B cell (primary cell): ENCODE results near the gene PLP1. TPM values are rescaled to one million over a fixed set of nuclear protein-coding genes. Genes with fewer than 3 reads are reported as not detected.

Experiments used
- ATAC-seq: fragments of 200-7000 bp; cut with Tn5 transposase; one replicate; pipeline ENCODE4 v1.10.0; 2021; ENCODE audit warnings: low read depth, mild to moderate bottlenecking, moderate number of reproducible peaks, moderate library complexity
- CTCF ChIA-PET: fragments of 350-600 bp; sonication (Branson Sonifier 250); formaldehyde crosslinking; loops from one replicate; lab custom pipeline; 2021; ENCODE audit warnings: antibody characterized with exemption, inconsistent platforms; lab: Charles Lee
- POLR2A ChIA-PET: fragments of 350-600 bp; sonication (Branson Sonifier 250); formaldehyde crosslinking; loops from one replicate; lab custom pipeline; 2021; ENCODE audit warnings: antibody characterized with exemption; lab: Charles Lee
- DNase-seq: peaks from one replicate; pipeline ENCODE4 v3.0.0; 2013
- H2AFZ ChIP-seq: 2 replicates; pipeline ENCODE4 v1.6.1; 2012; ENCODE audit warnings: mild to moderate bottlenecking, low read depth, low read length; ENCODE audit not compliant: insufficient read depth, poor library complexity, severe bottlenecking
- H3K27ac ChIP-seq, 2 donors: 1 replicate in 1 of 2; 2 replicates in 1 of 2; pipeline ENCODE4 v1.5.1; 2012 to 2013; ENCODE audit warnings: low read length in 2 of 2, mild to moderate bottlenecking in 2 of 2, moderate library complexity in 1 of 2
- H3K27me3 ChIP-seq, 4 experiments: fragments of 200-600 bp in 1 of 4; sonication (generic) in 1 of 4; replicated peaks in 1 of 4; 1 replicate in 2 of 4; 2 replicates in 2 of 4; pipeline versions ENCODE4 v1.6.1 to v1.7.0; 2013 to 2016; ENCODE audit warnings: low read length in 3 of 4, mild to moderate bottlenecking in 2 of 4, mixed read lengths in 1 of 4, moderate library complexity in 1 of 4; ENCODE audit not compliant: insufficient read depth in 4 of 4, control insufficient read depth in 3 of 4; ENCODE audit errors: control extremely low read depth in 1 of 4
- H3K36me3 ChIP-seq, 2 experiments: replicated peaks in 1 of 2; 1 replicate in 1 of 2; 2 replicates in 1 of 2; pipeline versions ENCODE4 v1.6.1 to v1.7.1; 2013; ENCODE audit warnings: low read length in 1 of 2; ENCODE audit not compliant: insufficient read depth in 2 of 2, control insufficient read depth in 1 of 2; ENCODE audit errors: control extremely low read depth in 1 of 2, extremely low read depth in 1 of 2
- H3K4me1 ChIP-seq, 2 donors: fragments of 200-600 bp in 1 of 2; sonication (generic) in 1 of 2; 1 replicate in 1 of 2; 2 replicates in 1 of 2; pipeline versions ENCODE4 v1.5.1 to v1.6.1; 2013 to 2017; ENCODE audit warnings: low read length in 2 of 2; ENCODE audit not compliant: control insufficient read depth in 2 of 2, insufficient read depth in 2 of 2
- H3K4me2 ChIP-seq: replicated peaks from 2 replicates; pipeline ENCODE3; 2012; ENCODE audit warnings: mild to moderate bottlenecking, low read depth, low read length; ENCODE audit not compliant: poor library complexity, severe bottlenecking
- H3K4me3 ChIP-seq, 5 experiments: fragments of 200-600 bp in 1 of 5; sonication (generic) in 1 of 5; 1 replicate in 3 of 5; 2 replicates in 2 of 5; pipeline versions ENCODE4 v1.5.1 to v1.7.0; 2011 to 2016; ENCODE audit warnings: low read length in 4 of 5, mild to moderate bottlenecking in 4 of 5, low read depth in 2 of 5, control low read depth in 1 of 5, moderate library complexity in 1 of 5; ENCODE audit not compliant: insufficient read depth in 1 of 5; ENCODE audit errors: control extremely low read depth in 1 of 5, extremely low read depth in 1 of 5
- H3K79me2 ChIP-seq: fragments of 200-600 bp; sonication (generic); one replicate; pipeline ENCODE4 v1.6.0; 2016; ENCODE audit warnings: low read length; ENCODE audit not compliant: control insufficient read depth, insufficient read depth
- H3K9ac ChIP-seq: fragments of 200-600 bp; sonication (generic); 2 replicates; pipeline ENCODE4 v1.6.1; 2017; ENCODE audit warnings: mild to moderate bottlenecking, low read length, moderate library complexity
- H3K9me3 ChIP-seq, 3 donors: one replicate each; pipeline versions ENCODE4 v1.6.1 to v1.7.1; 2013; ENCODE audit warnings: low read length in 2 of 3; ENCODE audit not compliant: control insufficient read depth in 2 of 3, insufficient read depth in 1 of 3; ENCODE audit errors: control extremely low read depth in 1 of 3
- H4K20me1 ChIP-seq: 2 replicates; pipeline ENCODE4 v1.6.0; 2012; ENCODE audit warnings: mild to moderate bottlenecking, low read length; ENCODE audit not compliant: insufficient read depth, control insufficient read depth, poor library complexity, severe bottlenecking
- H3K27ac Mint-ChIP-seq: one replicate; pipeline ENCODE4 v1.8.0; 2021; ENCODE audit warnings: mixed read lengths
- H3K27me3 Mint-ChIP-seq: one replicate; pipeline ENCODE4 v1.8.0; 2021; ENCODE audit warnings: mixed read lengths
- H3K4me1 Mint-ChIP-seq: one replicate; pipeline ENCODE4 v1.8.0; 2021; ENCODE audit warnings: mixed read lengths
- H3K4me3 Mint-ChIP-seq: one replicate; pipeline ENCODE4 v1.8.0; 2021; ENCODE audit warnings: mixed read lengths
- H3K9me3 Mint-ChIP-seq: one replicate; pipeline ENCODE4 v1.8.0; 2022; ENCODE audit warnings: mixed read lengths; ENCODE audit not compliant: insufficient read depth
- EZH2 ChIP-seq: IDR thresholded peaks from 2 replicates; pipeline ENCODE4 v1.6.1; 2012; ENCODE audit warnings: borderline replicate concordance, low read depth, mild to moderate bottlenecking, moderate library complexity, low read length; ENCODE audit not compliant: insufficient read depth, poor library complexity, severe bottlenecking
- WGBS: methylation state at CpG from one replicate; pipeline ENCODE4 v1.1.5; 2013; ENCODE audit warnings: missing lambda C conversion rate; ENCODE audit not compliant: insufficient coverage; 5-methylcytosine and 5-hydroxymethylcytosine counted together
- intact Hi-C: fragments of 100-400 bp; cut with micrococcal nuclease; formaldehyde crosslinking; loops from one replicate; pipeline ENCODE4 v1.10.0; 2022
- polyA plus RNA-seq: library from polyadenylated mRNA; depleted of rRNA; stranded (reverse); fragments of >200 nt; gene quantifications from 2 replicates; pipeline ENCODE4 v1.2.3, GENCODE V29; 2012
- total RNA-seq, 2 donors: library from RNA; stranded (reverse); fragments of 120-200 nt in 1 of 2; gene quantifications; 1 replicate in 1 of 2; 2 replicates in 1 of 2; pipeline versions ENCODE4 v1.2.3 to v1.2.4, GENCODE V29; 2013 to 2022
- TF ChIP-seq, protein P1 (sequence below): fragments of 200-600 bp; IDR thresholded peaks from one replicate; pipeline ENCODE4 v1.8.0; 2022; ENCODE audit warnings: antibody characterized with exemption, mild to moderate bottlenecking

Gene PLP1
- total and polyA plus RNA-seq, 2 donors (not counting 1 experiment from before 2014, with no cell fraction given): not detected

DNA sequence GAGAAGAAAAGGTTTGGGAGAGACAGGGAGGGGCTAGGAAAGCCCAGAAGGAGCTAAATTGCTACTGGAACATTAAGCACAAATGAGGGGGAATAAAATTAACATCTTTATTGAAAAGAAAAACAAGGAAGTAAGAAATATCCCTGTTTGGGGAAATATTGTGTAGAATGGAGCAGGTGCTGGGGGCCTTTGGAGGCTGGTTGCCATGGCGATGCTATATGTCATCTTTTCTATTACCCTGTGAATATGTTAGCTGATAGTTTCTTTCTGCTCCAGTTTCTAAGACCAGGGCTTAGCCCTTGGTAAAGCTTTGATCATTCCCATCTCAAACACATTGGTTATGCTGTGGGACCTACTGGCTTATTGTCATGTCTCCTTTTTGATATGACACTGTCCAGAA lies 37.2 kb upstream of the PLP1 start:
- H3K27ac Mint-ChIP-seq: no peak overlapping the region
- CTCF ChIA-PET: no interaction called here
- POLR2A ChIA-PET: no interaction called here

DNA sequence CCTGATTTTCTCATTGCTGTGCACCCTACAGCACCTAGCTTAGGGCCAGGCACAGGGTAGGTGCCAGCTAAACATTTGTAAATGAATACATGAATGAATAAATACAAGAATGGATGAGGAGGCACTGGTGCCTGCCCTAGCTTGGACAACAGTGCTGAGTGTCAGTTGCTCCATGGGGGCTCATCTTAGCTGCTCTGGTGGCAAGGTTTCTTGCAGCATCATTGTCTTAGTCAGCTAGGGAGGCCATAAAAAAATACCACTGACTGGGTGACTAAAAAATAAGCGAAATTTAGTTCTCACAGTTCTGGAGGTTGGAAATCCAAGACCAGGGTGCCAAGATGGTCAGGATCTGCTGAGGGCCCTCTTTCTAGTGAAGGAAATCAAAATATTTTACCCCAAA lies 34.8 kb upstream of the PLP1 start:
- H3K9me3 Mint-ChIP-seq: no peaks in the 10 kb centered on the region
- ATAC-seq (no peak), DNase-seq (no peak)
- POLR2A ChIA-PET: no interaction called here
- WGBS: 100% methylated on average over 1 of the region's 1 CpG
- Histone ChIP-seq H3K4me2 (no peak overlapping the region), H3K4me3 (no peak overlapping the region), H3K27ac (no peak overlapping the region), H3K9ac (no peak overlapping the region), H3K79me2 (no peaks in the 10 kb centered on the region), H2AFZ (no peak overlapping the region), H3K4me1 (no peaks in the 10 kb centered on the region), H4K20me1 (no peaks in the 10 kb centered on the region), H3K27me3 (no peaks in the 10 kb centered on the region), H3K9me3 (no peaks in the 10 kb centered on the region), H3K36me3 (no peaks in the 10 kb centered on the region)
- TF ChIP-seq, protein P1, sequence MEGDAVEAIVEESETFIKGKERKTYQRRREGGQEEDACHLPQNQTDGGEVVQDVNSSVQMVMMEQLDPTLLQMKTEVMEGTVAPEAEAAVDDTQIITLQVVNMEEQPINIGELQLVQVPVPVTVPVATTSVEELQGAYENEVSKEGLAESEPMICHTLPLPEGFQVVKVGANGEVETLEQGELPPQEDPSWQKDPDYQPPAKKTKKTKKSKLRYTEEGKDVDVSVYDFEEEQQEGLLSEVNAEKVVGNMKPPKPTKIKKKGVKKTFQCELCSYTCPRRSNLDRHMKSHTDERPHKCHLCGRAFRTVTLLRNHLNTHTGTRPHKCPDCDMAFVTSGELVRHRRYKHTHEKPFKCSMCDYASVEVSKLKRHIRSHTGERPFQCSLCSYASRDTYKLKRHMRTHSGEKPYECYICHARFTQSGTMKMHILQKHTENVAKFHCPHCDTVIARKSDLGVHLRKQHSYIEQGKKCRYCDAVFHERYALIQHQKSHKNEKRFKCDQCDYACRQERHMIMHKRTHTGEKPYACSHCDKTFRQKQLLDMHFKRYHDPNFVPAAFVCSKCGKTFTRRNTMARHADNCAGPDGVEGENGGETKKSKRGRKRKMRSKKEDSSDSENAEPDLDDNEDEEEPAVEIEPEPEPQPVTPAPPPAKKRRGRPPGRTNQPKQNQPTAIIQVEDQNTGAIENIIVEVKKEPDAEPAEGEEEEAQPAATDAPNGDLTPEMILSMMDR: no peak
- no peak overlapping the region for H3K4me3 Mint-ChIP-seq
- CTCF ChIA-PET: no interaction called here
- H3K4me1 Mint-ChIP-seq: no peaks in the 10 kb centered on the region
- no peak overlapping the region for H3K27ac Mint-ChIP-seq
- intact Hi-C loops: no loop called here
- no peaks in the 10 kb centered on the region for H3K27me3 Mint-ChIP-seq

More for the DNA sequence above, 37.2 kb upstream of the PLP1 start:
- DNase-seq: no peak
- Histone ChIP-seq H4K20me1 (no peaks in the 10 kb centered on the region), H3K36me3 (no peaks in the 10 kb centered on the region), H3K9ac (no peak overlapping the region), H3K27me3 (no peaks in the 10 kb centered on the region), H3K4me1 (no peaks in the 10 kb centered on the region), H3K4me2 (no peak overlapping the region), H3K4me3 (no peak overlapping the region), H2AFZ (no peak overlapping the region), H3K27ac (no peak overlapping the region), H3K79me2 (no peaks in the 10 kb centered on the region), H3K9me3 (no peaks in the 10 kb centered on the region)
- H3K27me3 Mint-ChIP-seq: no peaks in the 10 kb centered on the region
- TF ChIP-seq, protein P1: no peak
- TF ChIP-seq EZH2: no peak
- ATAC-seq: no peak
- no peaks in the 10 kb centered on the region for H3K9me3 Mint-ChIP-seq
- intact Hi-C loops: no loop called here
- no peak overlapping the region for H3K4me3 Mint-ChIP-seq
- no peaks in the 10 kb centered on the region for H3K4me1 Mint-ChIP-seq
- WGBS: no CpG with 5 or more reads among the region's 1 CpG
